Measurements from ENCODE around the gene MAP3K9. TPM values are rescaled to one million over a fixed set of nuclear protein-coding genes. Genes with fewer than 3 reads are reported as not detected.
"Not testable (repeated sequence)": the region's sequence is repeated elsewhere in the genome, so short reads cannot be mapped to it uniquely, and the experiment has no call there.

MAP3K9 gene
- total RNA-seq, 1 experiment from 2014 or later, result 28.0 TPM

DNA sequence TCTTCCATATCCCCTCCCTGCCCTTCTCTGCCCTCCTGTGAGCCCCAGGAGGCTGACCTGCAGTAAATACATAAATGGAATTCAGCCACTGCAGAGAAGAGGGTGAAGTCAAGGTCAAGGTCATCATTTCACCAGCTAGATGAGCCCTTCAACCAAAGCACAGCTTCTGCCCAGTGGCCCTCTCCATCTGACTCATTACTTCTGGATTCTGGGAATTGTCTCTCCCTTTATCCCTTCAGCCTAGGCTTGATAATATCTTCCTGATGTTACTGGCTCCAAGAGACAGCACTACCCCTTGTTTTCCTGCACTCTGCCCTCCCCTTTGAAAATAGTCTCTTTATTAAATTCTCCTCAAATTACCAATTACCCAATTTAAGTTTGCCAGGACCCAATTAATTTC, 103.1 kb downstream of the MAP3K9 start (continued):
- TF ChIP-seq MAX (CRISPR knock-in tag; IDR thresholded peaks at IDR 0.05) (no peak), CTCF (IDR thresholded peaks at IDR 0.05) (no peak), USF1 (CRISPR knock-in tag; IDR thresholded peaks at IDR 0.05) (no peak), SMAD3 (CRISPR knock-in tag; IDR thresholded peaks at IDR 0.05; ENCODE audit: borderline replicate concordance) (no peak), FOXJ3 (CRISPR knock-in tag; IDR thresholded peaks at IDR 0.05; ENCODE audit: borderline replicate concordance) (no peak)

DNA sequence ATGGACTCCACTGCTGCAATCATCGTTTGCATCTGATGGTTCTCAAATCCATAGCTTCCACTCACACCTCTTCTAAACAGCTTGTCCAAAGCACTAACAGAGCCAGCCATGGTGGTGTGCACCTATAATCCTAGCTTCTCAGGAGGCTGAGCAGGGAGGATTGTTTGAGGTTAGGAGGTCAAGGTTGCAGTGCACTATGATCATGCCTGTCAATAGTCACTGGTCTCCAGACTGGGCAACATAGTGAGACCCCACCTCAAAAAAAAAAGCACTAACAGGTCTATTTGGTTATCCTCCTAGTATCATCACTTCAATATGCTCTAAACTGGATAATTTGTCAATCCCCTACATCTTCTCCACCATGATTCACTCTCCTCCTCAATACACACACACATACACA, 104.4 kb downstream of the MAP3K9 start:
- no peaks in the 10 kb centered on the region for H3K36me3 Mint-ChIP-seq
- H3K4me3 Mint-ChIP-seq, result no peak overlapping the region
- ChIA-PET POLR2A (no interaction called here), CTCF (interaction anchor here (1.2 to 1.4 kb wide), 2 partner anchors 9 to 113 kb away, joined by 3 read pairs; no protein-coding TSS in a partner anchor)
- peaks cover 48% of the 10 kb centered on the region for H3K4me1 Mint-ChIP-seq
- TF ChIP-seq ZNF121 (CRISPR knock-in tag; IDR thresholded peaks at IDR 0.05), result peak; percentile 93
- no peak for TF ChIP-seq HMGXB4 (CRISPR knock-in tag; IDR thresholded peaks at IDR 0.05)
- DNase-seq (ENCODE audit: low spot score), result no peak
- H3K27ac Mint-ChIP-seq, result no peak overlapping the region
- H3K9me3 Mint-ChIP-seq, result peaks cover 6% of the 10 kb centered on the region; the same call in 1 of the 2 replicates
- H3K27me3 Mint-ChIP-seq (ENCODE audit: low read depth), result no peaks in the 10 kb centered on the region
- no peak for ATAC-seq

DNA sequence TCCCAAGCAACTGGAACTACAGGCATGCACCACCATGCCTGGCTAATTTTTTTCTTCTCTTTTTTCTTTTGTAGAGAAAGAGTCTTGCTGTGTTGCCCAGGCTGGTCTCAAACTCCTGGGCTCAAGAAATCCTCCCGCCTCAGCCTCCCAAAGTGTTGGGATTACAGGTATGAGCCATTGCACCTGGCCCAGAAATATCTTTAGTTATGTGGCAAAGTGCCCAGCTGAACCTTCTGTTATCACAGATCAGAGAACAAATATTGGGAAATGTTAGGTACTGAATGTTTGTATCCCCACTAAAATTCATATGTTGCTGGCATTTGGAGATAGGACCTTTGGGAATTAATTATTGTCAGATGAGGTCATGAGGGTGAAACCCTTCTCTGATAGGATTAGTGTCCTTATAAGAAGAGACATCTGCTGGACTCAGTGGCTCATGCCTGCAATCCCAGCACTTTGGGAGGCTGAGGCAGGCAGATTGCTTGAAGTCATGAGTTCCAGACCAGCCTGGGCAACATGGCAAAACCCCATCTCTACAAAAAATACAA, 105.6 kb downstream of the MAP3K9 start:
- H3K36me3 Mint-ChIP-seq; CTCF ChIA-PET; DNase-seq (ENCODE audit: low spot score): not testable (repeated sequence)

GRCh38 chr14:70702161-70702560, 107.2 kb downstream of the MAP3K9 start:
- POLR2A ChIA-PET, result no interaction called here
- Mint-ChIP-seq H3K27me3 (ENCODE audit: low read depth) (no peaks in the 10 kb centered on the region; the same call in none of the 2 replicates), H3K36me3 (no peaks in the 10 kb centered on the region), H3K4me1 (peaks cover 33% of the 10 kb centered on the region), H3K4me3 (no peak overlapping the region), H3K9me3 (peaks cover 6% of the 10 kb centered on the region; the same call in 1 of the 2 replicates), H3K27ac (no peak overlapping the region)
- DNase-seq (ENCODE audit: low spot score), result no peak
- TF ChIP-seq CDX4 (CRISPR knock-in tag; IDR thresholded peaks at IDR 0.05; ENCODE audit: borderline replicate concordance), result no peak
- no peak for TF ChIP-seq NFE2L1 (CRISPR knock-in tag; IDR thresholded peaks at IDR 0.05)
- no peak for TF ChIP-seq JUN (CRISPR knock-in tag; IDR thresholded peaks at IDR 0.05)
- no peak for TF ChIP-seq TEAD1 (CRISPR knock-in tag; IDR thresholded peaks at IDR 0.05)
- TF ChIP-seq FOXK1 (CRISPR knock-in tag; IDR thresholded peaks at IDR 0.05), result no peak
- no peak for TF ChIP-seq ZBTB21 (CRISPR knock-in tag; IDR thresholded peaks at IDR 0.05; ENCODE audit: borderline replicate concordance)
- no peak for TF ChIP-seq CTCF (IDR thresholded peaks at IDR 0.05)
- no peak for TF ChIP-seq PRRX2 (CRISPR knock-in tag; IDR thresholded peaks at IDR 0.05)
- TF ChIP-seq EMX1 (CRISPR knock-in tag; IDR thresholded peaks at IDR 0.05), result no peak
- no peak for TF ChIP-seq ZNF416 (CRISPR knock-in tag; IDR thresholded peaks at IDR 0.05)
- no peak for TF ChIP-seq MXD4 (CRISPR knock-in tag; IDR thresholded peaks at IDR 0.05; ENCODE audit: borderline replicate concordance)
- CTCF ChIA-PET, result interaction anchor here (0.6 kb wide), 1 partner anchor 33 kb away, joined by 5 read pairs; no protein-coding TSS in a partner anchor
- no peak for ATAC-seq

More for the DNA sequence above, 105.6 kb downstream of the MAP3K9 start:
- H3K27me3 Mint-ChIP-seq (ENCODE audit: low read depth); ATAC-seq; H3K9me3 Mint-ChIP-seq; POLR2A ChIA-PET; H3K4me3 Mint-ChIP-seq; H3K27ac Mint-ChIP-seq: not testable (repeated sequence)
- H3K4me1 Mint-ChIP-seq, result peaks cover 38% of the 10 kb centered on the region

Data from WTC11 (cell line).